ENCODE results near the gene VWA3B. TPM values are rescaled to one million over a fixed set of nuclear protein-coding genes. Genes with fewer than 3 reads are reported as not detected.

Gene VWA3B
- total RNA-seq, 4 donors from 2014 or later = 0.27 TPM; not detected in 3

DNA sequence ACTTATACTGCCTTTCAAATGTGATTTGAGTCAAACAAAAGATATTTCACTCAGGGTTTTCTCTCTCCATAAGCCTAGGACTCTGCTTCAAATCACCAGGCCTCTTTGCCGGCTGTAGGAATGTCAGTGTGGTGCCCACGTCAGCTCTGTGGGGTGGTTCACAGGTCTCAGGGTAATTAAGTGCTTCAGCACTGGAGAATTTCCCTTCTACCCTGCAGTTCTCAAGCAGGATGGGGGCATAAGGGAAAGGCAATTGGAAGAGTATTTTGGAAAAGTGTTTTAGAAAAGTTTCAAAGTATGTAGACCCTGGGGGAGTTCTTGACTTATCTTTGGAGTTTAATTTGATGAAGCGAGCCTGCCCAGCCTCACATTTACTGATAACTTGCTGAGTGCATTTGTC, 268.9 kb downstream of the VWA3B start:
- Histone ChIP-seq H3K27me3 (no peaks in the 10 kb centered on the region), H3K27ac (no peak overlapping the region)

DNA sequence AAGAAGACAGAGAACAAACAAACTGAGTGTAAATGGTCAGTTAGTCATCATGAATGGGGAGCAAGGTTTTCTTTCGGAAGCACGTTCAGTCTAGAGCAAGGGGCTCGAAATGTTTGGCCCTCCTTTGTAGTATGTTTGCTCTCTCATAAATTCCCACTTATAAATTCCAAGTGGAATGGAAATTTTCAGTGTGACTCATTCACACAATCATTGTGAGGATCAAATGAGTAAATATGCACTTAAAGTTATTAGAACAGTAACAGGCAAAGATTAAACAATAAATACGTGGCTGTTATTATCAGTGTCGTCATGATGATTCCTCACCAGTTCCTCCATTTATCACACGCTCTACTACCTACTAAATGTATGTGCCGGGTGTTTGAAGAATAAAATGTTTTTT, 269.8 kb downstream of the VWA3B start:
- no peaks in the 10 kb centered on the region for H3K9me3 ChIP-seq
- H3K4me3 ChIP-seq = no peak overlapping the region
- no peak overlapping the region for H3K27ac ChIP-seq
- no peaks in the 10 kb centered on the region for H3K4me1 ChIP-seq
- H3K27me3 ChIP-seq = no peaks in the 10 kb centered on the region
- no peak for TF ChIP-seq POLR2A (IDR thresholded peaks at IDR 0.05)
- TF ChIP-seq, protein P1, sequence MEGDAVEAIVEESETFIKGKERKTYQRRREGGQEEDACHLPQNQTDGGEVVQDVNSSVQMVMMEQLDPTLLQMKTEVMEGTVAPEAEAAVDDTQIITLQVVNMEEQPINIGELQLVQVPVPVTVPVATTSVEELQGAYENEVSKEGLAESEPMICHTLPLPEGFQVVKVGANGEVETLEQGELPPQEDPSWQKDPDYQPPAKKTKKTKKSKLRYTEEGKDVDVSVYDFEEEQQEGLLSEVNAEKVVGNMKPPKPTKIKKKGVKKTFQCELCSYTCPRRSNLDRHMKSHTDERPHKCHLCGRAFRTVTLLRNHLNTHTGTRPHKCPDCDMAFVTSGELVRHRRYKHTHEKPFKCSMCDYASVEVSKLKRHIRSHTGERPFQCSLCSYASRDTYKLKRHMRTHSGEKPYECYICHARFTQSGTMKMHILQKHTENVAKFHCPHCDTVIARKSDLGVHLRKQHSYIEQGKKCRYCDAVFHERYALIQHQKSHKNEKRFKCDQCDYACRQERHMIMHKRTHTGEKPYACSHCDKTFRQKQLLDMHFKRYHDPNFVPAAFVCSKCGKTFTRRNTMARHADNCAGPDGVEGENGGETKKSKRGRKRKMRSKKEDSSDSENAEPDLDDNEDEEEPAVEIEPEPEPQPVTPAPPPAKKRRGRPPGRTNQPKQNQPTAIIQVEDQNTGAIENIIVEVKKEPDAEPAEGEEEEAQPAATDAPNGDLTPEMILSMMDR (IDR thresholded peaks at IDR 0.05) = no peak
- H3K36me3 ChIP-seq = no peaks in the 10 kb centered on the region
- no peak for DNase-seq

More for the DNA sequence above, 268.9 kb downstream of the VWA3B start:
- DNase-seq = no peak
- Histone ChIP-seq H3K36me3 (no peaks in the 10 kb centered on the region), H3K4me1 (no peaks in the 10 kb centered on the region), H3K4me3 (no peak overlapping the region), H3K9me3 (no peaks in the 10 kb centered on the region)
- TF ChIP-seq, protein P1 (IDR thresholded peaks at IDR 0.05) = no peak
- TF ChIP-seq POLR2A (IDR thresholded peaks at IDR 0.05) = no peak

DNA sequence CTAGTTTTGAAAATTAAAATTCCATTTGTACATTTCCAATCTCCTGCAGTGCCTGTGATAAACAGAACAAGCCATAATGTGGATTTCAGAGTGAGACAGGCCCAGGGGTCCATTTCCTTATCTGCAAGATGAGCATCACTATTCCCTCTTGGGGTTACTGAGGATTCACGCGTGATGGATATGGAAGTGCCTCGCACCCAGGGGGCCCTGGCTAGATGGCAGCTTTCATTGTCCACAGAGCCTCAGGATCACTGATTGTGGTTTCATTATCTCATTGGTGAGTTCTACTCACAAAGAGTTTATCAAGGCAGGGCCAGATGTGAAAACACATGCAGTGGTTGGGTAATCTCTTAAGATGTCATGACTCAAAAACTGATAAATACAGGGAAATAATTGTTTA, 270.9 kb downstream of the VWA3B start:
- H3K4me3 ChIP-seq = no peak overlapping the region
- H3K27me3 ChIP-seq = no peaks in the 10 kb centered on the region
- no peak overlapping the region for H3K27ac ChIP-seq
- no peaks in the 10 kb centered on the region for H3K36me3 ChIP-seq
- TF ChIP-seq, protein P1 (IDR thresholded peaks at IDR 0.05) = no peak
- no peak for TF ChIP-seq POLR2A (IDR thresholded peaks at IDR 0.05)
- no peaks in the 10 kb centered on the region for H3K4me1 ChIP-seq
- H3K9me3 ChIP-seq = no peaks in the 10 kb centered on the region
- DNase-seq = no peak

DNA sequence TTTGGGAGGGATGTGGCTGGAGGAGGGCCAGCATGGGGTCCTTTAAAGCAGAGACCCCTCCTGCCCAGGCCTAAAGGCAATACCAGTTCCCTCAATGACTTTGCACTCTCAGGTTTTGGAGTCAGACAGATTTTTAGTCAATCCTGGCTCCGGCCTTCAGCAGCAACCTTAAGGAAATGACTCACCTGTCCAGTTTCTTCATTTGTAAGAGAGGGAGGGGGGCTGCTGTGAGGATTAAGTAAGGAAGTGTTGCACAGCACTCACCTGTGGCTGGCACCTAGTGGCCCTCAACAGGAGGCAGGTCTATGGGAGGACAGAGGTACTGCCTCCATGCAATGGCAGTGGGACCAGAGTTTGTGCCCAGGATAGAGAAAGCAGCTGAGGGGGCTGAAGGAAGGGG, 273.0 kb downstream of the VWA3B start:
- TF ChIP-seq, protein P1 (IDR thresholded peaks at IDR 0.05) = no peak
- no peak for TF ChIP-seq POLR2A (IDR thresholded peaks at IDR 0.05)
- H3K27me3 ChIP-seq = no peaks in the 10 kb centered on the region
- DNase-seq = no peak

More for the DNA sequence above, 273.0 kb downstream of the VWA3B start:
- Histone ChIP-seq H3K4me1 (no peaks in the 10 kb centered on the region), H3K4me3 (no peak overlapping the region), H3K9me3 (no peaks in the 10 kb centered on the region), H3K27ac (no peak overlapping the region), H3K36me3 (no peaks in the 10 kb centered on the region)

Other genes with a start within 250 kb of the VWA3B start
- 10 to 100 TPM; 64.6 to 86.3 (median 74.5) TPM for gene TMEM131, start 91.2 kb upstream of the VWA3B start, total RNA-seq